Erythroblast (primary cell): ENCODE data around the gene PLK2.

Experiments used
- GATA1 ChIP-seq: IDR thresholded peaks from 2 replicates; pipeline ENCODE4 v1.6.1; 2011; ENCODE audit warnings: low read depth, mild to moderate bottlenecking, control low read depth, low read length, moderate library complexity
- POLR2A ChIP-seq: IDR thresholded peaks from 2 replicates; pipeline ENCODE4 v1.6.1; 2011; ENCODE audit warnings: mild to moderate bottlenecking, low read length

- TF ChIP-seq POLR2A: no peak
- TF ChIP-seq GATA1: no peak
Observed at GRCh38 chr5:58496488-58496887, 36.6 kb upstream of the PLK2 start.
